CD4-positive, alpha-beta T cell (primary cell): ENCODE data around the gene TANK. TPM values are rescaled to one million over a fixed set of nuclear protein-coding genes. Genes with fewer than 3 reads are reported as not detected.

Experiments
- ATAC-seq: fragments of 200-7000 bp; cut with Tn5 transposase; one replicate; pipeline ENCODE4 v1.10.0; 2022; ENCODE audit warnings: mild to moderate bottlenecking; ENCODE audit not compliant: poor library complexity
- CTCF ChIA-PET: fragments of 350-600 bp; sonication (Branson Sonifier 250); formaldehyde crosslinking; loops from one replicate; lab custom pipeline; 2021; ENCODE audit warnings: antibody characterized with exemption, inconsistent platforms; lab: Charles Lee
- POLR2A ChIA-PET: fragments of 350-600 bp; sonication (Branson Sonifier 250); formaldehyde crosslinking; loops from one replicate; lab custom pipeline; 2021; ENCODE audit warnings: antibody characterized with exemption, inconsistent platforms; lab: Charles Lee
- DNase-seq, 14 experiments: peaks; one replicate each; pipeline ENCODE4 v3.0.0-alpha.2; 2013 to 2020; ENCODE audit warnings: mixed read lengths in 2 of 14
- H3K27ac ChIP-seq, 2 donors: one replicate each; pipeline versions ENCODE4 v1.5.1 to v1.7.0; 2013; ENCODE audit warnings: low read length in 2 of 2, low read depth in 1 of 2, mild to moderate bottlenecking in 1 of 2
- H3K27me3 ChIP-seq, 2 experiments: 1 replicate in 1 of 2; 2 replicates in 1 of 2; pipeline versions ENCODE4 v1.6.1 to v1.7.0; 2013; ENCODE audit warnings: low read length in 2 of 2, control low read depth in 1 of 2, mild to moderate bottlenecking in 1 of 2, moderate library complexity in 1 of 2; ENCODE audit not compliant: insufficient read depth in 2 of 2, control insufficient read depth in 1 of 2
- H3K36me3 ChIP-seq: one replicate; pipeline ENCODE4 v1.6.1; 2013; ENCODE audit warnings: low read length, control low read depth; ENCODE audit not compliant: insufficient read depth
- H3K4me1 ChIP-seq: one replicate; pipeline ENCODE4 v1.6.1; 2013; ENCODE audit warnings: low read length, control low read depth; ENCODE audit not compliant: insufficient read depth
- H3K4me3 ChIP-seq: one replicate; pipeline ENCODE4 v1.5.1; 2013; ENCODE audit warnings: mild to moderate bottlenecking, low read length, moderate library complexity
- H3K9me3 ChIP-seq, 2 experiments: 1 replicate in 1 of 2; 2 replicates in 1 of 2; pipeline versions ENCODE4 v1.6.1 to v1.7.0; 2013; ENCODE audit warnings: low read length in 2 of 2, mild to moderate bottlenecking in 2 of 2, control low read depth in 1 of 2, moderate library complexity in 1 of 2; ENCODE audit not compliant: control insufficient read depth in 1 of 2, insufficient read depth in 1 of 2
- H3K27ac Mint-ChIP-seq: one replicate; pipeline ENCODE4 v1.8.0; 2020; ENCODE audit warnings: mixed read lengths
- H3K27me3 Mint-ChIP-seq: one replicate; pipeline ENCODE4 v1.8.0; 2021; ENCODE audit warnings: mixed read lengths
- H3K36me3 Mint-ChIP-seq: one replicate; pipeline ENCODE4 v1.8.0; 2021; ENCODE audit warnings: low read depth, mixed read lengths
- H3K4me1 Mint-ChIP-seq: one replicate; pipeline ENCODE4 v1.8.0; 2021; ENCODE audit warnings: low read depth, mixed read lengths
- H3K4me3 Mint-ChIP-seq: one replicate; pipeline ENCODE4 v1.8.0; 2020; ENCODE audit warnings: mild to moderate bottlenecking, mixed read lengths
- H3K9me3 Mint-ChIP-seq: one replicate; pipeline ENCODE4 v1.8.0; 2020; ENCODE audit warnings: mixed read lengths
- CTCF ChIP-seq: fragments of 200-600 bp; IDR thresholded peaks from one replicate; pipeline ENCODE4 v1.8.0; 2022; ENCODE audit warnings: antibody characterized with exemption, mild to moderate bottlenecking
- intact Hi-C, 2 experiments: fragments of 100-400 bp; cut with DNase I in 1 of 2; cut with micrococcal nuclease in 1 of 2; formaldehyde crosslinking; loops; one replicate each; pipeline versions ENCODE4 v1.15.1 to v1.9.0; 2023 to 2025; cut with DNase I, micrococcal nuclease
- polyA plus RNA-seq, 2 donors: library from polyadenylated mRNA; unstranded; fragments of 120-200 nt; gene quantifications; one replicate each; pipeline ENCODE4 v1.2.1, GENCODE V29; 2013
- total RNA-seq, 174 experiments: library from RNA in 2 of 174; stranded (reverse) in 2 of 174; gene quantifications; one replicate each; pipeline ENCODE4 v1.2.3 and lab custom pipeline; 2021 to 2026

The TANK gene
- total RNA-seq (10 to 100 TPM; 66.3 to 71.7 TPM), total RNA-seq (lab: John Stamatoyannopoulos, UW) (53.4 to 198 (median 85.3) reads per million in 172 experiments)
- polyA plus RNA-seq (2013, experiment 1 of 2): 54.9 TPM
- 66.1 TPM for polyA plus RNA-seq (2013, experiment 2 of 2)

DNA sequence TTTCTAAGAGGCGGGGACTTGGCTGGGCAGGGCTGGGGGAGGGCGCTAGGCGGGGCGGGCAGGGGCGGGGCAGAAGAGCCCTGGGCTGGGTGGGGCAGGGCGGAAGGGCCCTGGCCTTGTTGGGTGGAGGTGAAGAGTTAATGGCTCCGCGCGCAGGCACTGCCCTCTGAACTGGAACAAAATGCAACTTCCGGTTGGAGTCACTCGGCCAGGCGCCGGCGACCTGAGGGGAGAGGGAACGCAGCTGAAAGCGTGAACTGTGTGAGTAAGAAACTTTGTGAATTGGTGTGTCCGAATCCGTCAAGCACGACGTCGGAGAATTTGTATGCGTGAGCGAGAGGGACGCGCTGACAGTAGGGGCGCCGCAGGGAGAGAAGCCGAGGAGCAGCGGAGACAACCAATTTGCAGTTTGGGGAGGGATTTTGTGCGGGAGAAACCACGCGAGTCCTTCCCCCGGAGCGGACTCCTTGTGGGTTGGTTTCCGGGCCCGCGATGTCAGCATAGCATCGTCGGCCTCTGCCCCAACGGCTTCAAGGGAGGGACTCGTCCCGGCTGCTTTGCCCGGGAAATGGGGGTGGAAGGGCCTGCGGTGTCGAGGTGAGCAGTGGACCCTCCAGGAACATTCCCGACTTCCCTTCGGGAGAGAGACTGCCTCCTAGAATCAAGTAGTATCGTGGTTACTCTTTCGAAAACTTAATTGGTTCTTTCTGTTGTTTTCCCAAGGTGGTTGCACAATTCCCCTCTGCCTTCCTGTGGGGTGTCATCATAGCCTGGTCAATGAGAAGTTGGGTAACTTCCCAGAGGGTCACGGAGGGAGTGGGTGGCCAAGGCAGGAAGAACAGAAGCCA is at the start of gene TANK:
TANK (plus strand) TSS at position 203 of the 848 bp plus-strand sequence. CDS start 19,235 bp downstream, outside the sequence.
- CTCF ChIA-PET: interaction anchor here (1.2 to 1.5 kb wide), 4 partner anchors 15 to 97 kb away, joined by 3 to 4 read pairs (median 3); no protein-coding TSS in a partner anchor
- peak; percentile 80 to 96 (median 86) for DNase-seq
- ATAC-seq: peak; percentile 88
- Mint-ChIP-seq H3K9me3 (no peaks in the 10 kb centered on the region), H3K27me3 (no peaks in the 10 kb centered on the region), H3K27ac (peak within 1 kb of the TSS; percentile 89), H3K4me3 (peak within 1 kb of the TSS; percentile 93), H3K36me3 (peaks cover 29% of the 10 kb centered on the region), H3K4me1 (peaks cover 63% of the 10 kb centered on the region)
- Histone ChIP-seq H3K27me3 (no peaks in the 10 kb centered on the region), H3K4me3 (peak within 1 kb of the TSS; percentile 92), H3K9me3 (no peaks in the 10 kb centered on the region), H3K27ac (peak within 1 kb of the TSS; percentile 92 to 96), H3K36me3 (peaks cover 22% of the 10 kb centered on the region), H3K4me1 (peaks cover 2% of the 10 kb centered on the region)
- TF ChIP-seq CTCF: no peak
- POLR2A ChIA-PET: interaction anchor here (0.6 to 2.0 kb wide), 5 partner anchors 10 to 1143 kb away, joined by 3 to 9 read pairs (median 4); no protein-coding TSS in a partner anchor
- intact Hi-C loops: loop anchor here (2.0 to 5.0 kb wide), 4 partner anchors 24 to 1448 kb away; partner anchors contain the start of genes MARCHF7 (in 1 of the 2) and PSMD14 (in 1 of the 2)

DNA sequence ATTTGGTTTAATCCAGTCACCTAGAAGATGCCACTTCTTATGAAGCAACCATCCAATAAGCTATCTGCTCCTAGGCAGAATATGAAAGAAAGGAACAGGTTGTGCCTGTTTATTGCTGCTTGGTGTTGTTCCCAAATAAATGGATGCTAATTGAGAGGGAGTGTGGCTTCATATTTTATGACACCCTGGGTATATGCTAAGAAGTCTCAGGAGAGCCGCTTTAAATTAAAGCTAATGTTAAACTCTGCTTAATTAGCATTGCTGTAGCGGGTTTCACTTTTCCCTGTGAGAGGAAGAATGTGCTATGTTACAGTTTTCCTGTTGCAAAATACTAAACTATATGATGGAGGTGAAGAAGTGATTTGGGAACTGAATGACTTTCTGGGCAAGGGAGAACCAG is 48.7 kb upstream of the TANK start:
- CTCF ChIA-PET: no interaction called here
- POLR2A ChIA-PET: no interaction called here
- intact Hi-C loops: no loop called here
- H3K36me3 ChIP-seq: no peaks in the 10 kb centered on the region
- H3K27ac Mint-ChIP-seq: no peak overlapping the region
- H3K36me3 Mint-ChIP-seq: no peaks in the 10 kb centered on the region
- ATAC-seq (no peak), DNase-seq (no peak)
- no peaks in the 10 kb centered on the region for H3K4me1 Mint-ChIP-seq
- no peaks in the 10 kb centered on the region for H3K4me1 ChIP-seq
- H3K27ac ChIP-seq: no peak overlapping the region
- H3K4me3 ChIP-seq: no peak overlapping the region
- no peak for TF ChIP-seq CTCF
- H3K4me3 Mint-ChIP-seq: no peak overlapping the region
- no peaks in the 10 kb centered on the region for H3K9me3 Mint-ChIP-seq
- no peaks in the 10 kb centered on the region for H3K27me3 Mint-ChIP-seq
- no peaks in the 10 kb centered on the region for H3K27me3 ChIP-seq
- no peaks in the 10 kb centered on the region for H3K9me3 ChIP-seq

- Histone ChIP-seq H3K4me3 (no peak overlapping the region), H3K27me3 (no peaks in the 10 kb centered on the region), H3K36me3 (no peaks in the 10 kb centered on the region), H3K4me1 (no peaks in the 10 kb centered on the region), H3K27ac (no peak overlapping the region), H3K9me3 (no peaks in the 10 kb centered on the region)
- H3K9me3 Mint-ChIP-seq: no peaks in the 10 kb centered on the region
- ATAC-seq (no peak), DNase-seq (no peak)
- H3K4me3 Mint-ChIP-seq: no peak overlapping the region
- intact Hi-C loops: no loop called here
- H3K27me3 Mint-ChIP-seq: no peaks in the 10 kb centered on the region
- TF ChIP-seq CTCF: no peak
- ChIA-PET POLR2A (interaction anchor here (1.0 kb wide), 1 partner anchor 23 kb away, joined by 3 read pairs; no protein-coding TSS in a partner anchor), CTCF (no interaction called here)
- H3K27ac Mint-ChIP-seq: no peak overlapping the region
- H3K36me3 Mint-ChIP-seq: no peaks in the 10 kb centered on the region
- H3K4me1 Mint-ChIP-seq: no peaks in the 10 kb centered on the region
Measured at GRCh38 chr2:161112908-161113307, 47.3 kb upstream of the TANK start.
